Stimulated activated memory B cell treated with anti-CD40 and anti-IgM and Interleukin-4, amounts not matched to agents 10 μg/mL and 1 μg/mL and 100 μg/mL, for 72 hours (primary cell): Measurements from ENCODE around the gene SMTNL2.

Source experiments
- ATAC-seq: fragments of 150-1000 bp; cut with Tn5 transposase; 2 replicates; pipeline ENCODE4 v1.10.0; 2021
- H3K27ac Mint-ChIP-seq: one replicate; pipeline ENCODE4 v1.8.0; 2022; ENCODE audit warnings: mild to moderate bottlenecking, mixed read lengths
- H3K27me3 Mint-ChIP-seq: one replicate; pipeline ENCODE4 v1.8.0; 2022; ENCODE audit warnings: mixed read lengths
- H3K36me3 Mint-ChIP-seq: one replicate; pipeline ENCODE4 v1.8.0; 2022; ENCODE audit warnings: mixed read lengths
- H3K4me1 Mint-ChIP-seq: one replicate; pipeline ENCODE4 v1.8.0; 2022; ENCODE audit warnings: mixed read lengths
- H3K4me3 Mint-ChIP-seq: one replicate; pipeline ENCODE4 v1.8.0; 2022; ENCODE audit warnings: mild to moderate bottlenecking, moderate library complexity, mixed read lengths
- H3K9me3 Mint-ChIP-seq: one replicate; pipeline ENCODE4 v1.8.0; 2022; ENCODE audit warnings: mixed read lengths

The SMTNL2 gene

DNA sequence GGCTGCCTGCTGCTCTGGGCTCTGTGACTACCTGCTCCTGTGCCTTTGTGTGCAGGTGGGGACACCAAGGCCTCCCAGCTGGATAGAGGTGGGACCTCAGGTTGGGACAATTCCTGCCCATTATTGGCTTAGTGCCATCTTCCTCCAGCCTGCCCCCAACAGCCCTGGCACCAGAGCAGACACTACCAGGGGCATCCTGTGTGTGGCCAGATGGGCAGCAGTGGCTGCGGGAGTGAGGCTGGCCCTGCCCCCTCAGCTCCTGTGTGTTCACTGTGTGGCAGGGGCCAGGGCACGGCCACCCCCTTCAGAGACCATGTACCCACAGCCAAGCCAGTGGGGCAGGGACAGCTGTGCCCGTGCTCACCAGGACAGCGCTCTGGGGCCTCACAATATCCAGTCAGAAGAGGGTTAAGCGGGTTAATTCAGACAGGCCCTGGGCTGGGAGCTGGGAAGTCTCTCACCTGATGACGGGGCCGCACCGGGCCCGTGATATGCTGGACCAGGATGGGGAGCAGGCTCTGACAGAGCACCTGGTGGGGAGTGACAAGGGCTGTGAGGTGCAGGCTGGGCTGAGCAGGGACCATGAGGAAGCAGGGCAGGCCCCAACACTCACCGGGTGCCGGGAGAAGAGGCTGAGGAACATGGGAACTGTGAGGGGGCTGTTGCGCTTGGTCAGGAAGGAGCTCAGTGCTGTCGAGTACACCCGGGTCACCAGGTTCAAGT, 42.2 kb upstream of the SMTNL2 start:
- H3K4me1 Mint-ChIP-seq = peaks cover 2% of the 10 kb centered on the region
- no peak overlapping the region for H3K4me3 Mint-ChIP-seq
- no peaks in the 10 kb centered on the region for H3K9me3 Mint-ChIP-seq
- ATAC-seq = no peak
- H3K36me3 Mint-ChIP-seq = peaks cover 66% of the 10 kb centered on the region
- no peaks in the 10 kb centered on the region for H3K27me3 Mint-ChIP-seq
- H3K27ac Mint-ChIP-seq = no peak overlapping the region

DNA sequence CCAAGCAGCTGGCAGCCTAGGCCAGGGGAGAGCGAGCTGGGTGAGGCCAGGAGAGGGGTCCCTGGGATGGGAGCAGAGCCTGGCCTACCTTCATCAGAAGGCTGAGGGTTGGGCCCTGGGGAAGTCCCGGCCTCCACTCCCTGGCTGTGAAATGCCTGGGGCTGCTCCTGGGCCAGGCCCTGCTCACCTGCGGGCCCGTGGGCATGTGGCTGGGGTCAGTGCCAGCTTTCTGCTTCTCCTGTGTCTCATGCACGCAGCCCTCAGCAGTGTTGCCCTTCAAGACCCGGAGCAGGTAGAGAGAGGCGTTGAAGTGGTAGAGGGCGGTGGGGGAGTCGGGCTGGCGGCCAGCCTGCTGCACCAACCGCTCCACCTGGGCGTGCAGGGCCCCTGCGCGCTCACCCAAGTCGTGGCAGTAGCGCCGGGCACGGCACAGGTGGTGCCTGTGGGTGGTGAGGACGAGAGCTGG, 41.6 kb upstream of the SMTNL2 start:
- H3K4me1 Mint-ChIP-seq = no peaks in the 10 kb centered on the region
- no peak overlapping the region for H3K27ac Mint-ChIP-seq
- no peak overlapping the region for H3K4me3 Mint-ChIP-seq
- no peak for ATAC-seq
- H3K27me3 Mint-ChIP-seq = no peaks in the 10 kb centered on the region
- H3K9me3 Mint-ChIP-seq = no peaks in the 10 kb centered on the region
- peaks cover 68% of the 10 kb centered on the region for H3K36me3 Mint-ChIP-seq

DNA sequence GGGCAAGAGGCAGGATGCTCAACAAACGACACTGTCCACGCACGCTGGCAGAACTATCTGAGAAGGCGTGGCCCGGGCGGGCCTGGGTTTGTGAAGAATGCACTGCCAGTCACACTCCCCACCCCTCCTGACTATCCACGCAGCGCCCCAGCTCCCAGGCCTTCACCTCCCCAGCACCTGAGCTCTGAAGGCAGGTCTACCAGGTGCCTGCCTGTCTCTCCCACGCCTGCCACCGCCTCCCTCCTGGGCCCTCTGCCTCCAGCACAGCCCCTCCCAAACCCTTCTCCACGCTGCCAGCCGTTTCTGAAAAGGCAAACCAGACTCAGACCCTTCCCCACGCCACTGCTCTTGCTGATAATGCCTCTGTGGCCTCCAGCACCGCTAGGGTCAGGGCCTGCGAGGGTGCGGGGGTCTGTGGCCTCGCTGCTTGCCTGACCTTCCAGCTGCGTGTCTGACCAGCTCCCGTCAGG, 40.7 kb upstream of the SMTNL2 start:
- H3K4me1 Mint-ChIP-seq = no peaks in the 10 kb centered on the region
- H3K4me3 Mint-ChIP-seq = no peak overlapping the region
- H3K27ac Mint-ChIP-seq = no peak overlapping the region
- H3K9me3 Mint-ChIP-seq = no peaks in the 10 kb centered on the region
- no peak for ATAC-seq
- no peaks in the 10 kb centered on the region for H3K27me3 Mint-ChIP-seq
- H3K36me3 Mint-ChIP-seq = peaks cover 68% of the 10 kb centered on the region

DNA sequence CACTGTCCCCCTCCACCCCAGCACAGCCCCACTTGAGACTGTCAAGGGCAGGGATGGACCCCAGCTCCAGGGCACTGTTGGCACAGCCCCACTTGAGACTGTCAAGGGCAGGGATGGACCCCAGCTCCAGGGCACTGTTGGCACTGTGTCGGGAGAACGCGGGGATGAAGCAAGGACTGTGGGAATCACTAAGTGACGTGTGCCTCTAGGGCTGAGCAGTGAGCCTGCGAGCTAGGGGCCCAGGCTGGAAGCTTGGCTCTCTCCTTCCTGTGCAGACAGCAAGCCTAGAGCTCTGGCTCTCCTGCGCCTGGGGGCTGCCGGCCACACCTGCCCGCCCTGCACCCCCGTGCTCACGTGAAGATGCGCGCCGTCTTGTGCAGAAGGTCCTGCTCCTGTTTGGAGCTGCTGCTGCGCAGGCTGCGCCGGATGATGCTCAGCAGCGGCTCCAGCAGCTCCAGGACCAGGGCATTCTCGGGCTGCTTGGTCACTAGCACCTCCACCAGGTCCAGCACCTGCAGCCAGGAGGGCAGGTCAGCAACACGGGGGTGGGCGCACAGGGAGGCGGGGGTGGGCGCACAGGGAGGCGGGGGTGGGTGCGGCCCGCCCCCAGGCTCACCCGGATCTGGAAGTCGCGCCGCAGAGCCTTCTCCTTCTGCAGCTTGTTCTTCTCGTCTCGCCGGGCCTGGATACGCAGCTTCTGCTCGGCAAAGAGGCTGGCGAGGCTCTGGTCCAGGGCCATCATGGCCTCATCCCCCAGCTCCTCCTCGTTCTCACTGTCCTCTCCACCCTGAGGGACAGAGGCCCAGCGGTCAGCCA, 40.0 kb upstream of the SMTNL2 start:
- H3K4me3 Mint-ChIP-seq = no peak overlapping the region

DNA sequence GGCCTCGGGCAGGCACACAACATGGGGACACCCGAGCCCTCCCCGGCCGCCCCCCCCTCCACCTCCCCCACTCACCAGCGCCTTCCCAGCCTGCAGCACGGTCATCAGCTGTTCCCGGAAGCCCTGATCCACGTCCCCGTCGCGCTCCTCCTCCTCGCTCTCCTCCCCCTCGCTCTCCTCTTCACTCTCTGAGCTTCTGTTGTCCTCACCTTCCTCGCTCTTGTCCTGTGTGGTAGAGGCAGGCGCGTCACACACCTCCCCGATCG, 39.4 kb upstream of the SMTNL2 start:
- Mint-ChIP-seq H3K4me3 (no peak overlapping the region), H3K9me3 (no peaks in the 10 kb centered on the region), H3K4me1 (no peaks in the 10 kb centered on the region), H3K27me3 (no peaks in the 10 kb centered on the region), H3K27ac (no peak overlapping the region), H3K36me3 (peaks cover 70% of the 10 kb centered on the region)
- ATAC-seq = no peak

More for the DNA sequence above, 40.0 kb upstream of the SMTNL2 start:
- no peaks in the 10 kb centered on the region for H3K4me1 Mint-ChIP-seq
- H3K9me3 Mint-ChIP-seq = no peaks in the 10 kb centered on the region
- no peak for ATAC-seq
- H3K27me3 Mint-ChIP-seq = no peaks in the 10 kb centered on the region
- H3K27ac Mint-ChIP-seq = no peak overlapping the region
- peaks cover 71% of the 10 kb centered on the region for H3K36me3 Mint-ChIP-seq

DNA sequence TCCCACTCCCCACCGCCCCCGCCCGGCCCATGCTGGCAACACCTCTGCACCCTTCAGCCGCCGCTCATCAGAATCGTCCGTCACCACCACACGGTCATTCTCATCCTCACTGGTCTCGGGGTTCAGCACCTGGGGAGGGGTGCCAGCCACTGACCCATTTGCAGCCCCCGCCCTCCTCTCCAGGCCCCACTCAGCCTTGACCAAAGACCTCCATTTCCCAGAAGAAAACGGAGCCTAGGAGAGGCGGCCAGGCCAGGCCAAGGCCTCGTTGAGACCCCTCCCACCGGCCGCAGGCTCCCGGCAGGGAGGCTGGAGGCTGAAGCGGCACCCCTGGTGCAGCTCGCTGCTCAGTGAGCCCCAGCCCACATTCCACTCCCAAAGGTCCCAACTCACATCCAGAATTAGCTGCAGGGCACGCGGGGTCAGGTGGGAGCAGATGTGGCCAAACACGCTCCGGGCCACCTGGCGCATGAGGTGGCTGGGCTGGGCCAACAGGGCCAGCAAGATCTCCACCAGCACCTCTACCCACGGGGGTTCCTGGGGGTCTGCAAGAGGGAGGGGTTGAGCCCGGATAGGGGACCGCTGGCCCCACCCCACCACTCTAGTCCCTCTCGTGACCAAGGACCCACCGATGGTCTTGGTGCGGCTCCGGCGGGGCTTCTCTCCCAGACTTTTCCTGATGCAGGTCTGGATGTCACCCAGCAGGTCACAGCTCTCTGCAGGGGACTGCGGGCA, 38.9 kb upstream of the SMTNL2 start:
- no peak overlapping the region for H3K4me3 Mint-ChIP-seq
- no peaks in the 10 kb centered on the region for H3K27me3 Mint-ChIP-seq
- H3K4me1 Mint-ChIP-seq = no peaks in the 10 kb centered on the region
- no peak for ATAC-seq
- H3K9me3 Mint-ChIP-seq = no peaks in the 10 kb centered on the region
- H3K27ac Mint-ChIP-seq = no peak overlapping the region
- H3K36me3 Mint-ChIP-seq = peaks cover 71% of the 10 kb centered on the region

DNA sequence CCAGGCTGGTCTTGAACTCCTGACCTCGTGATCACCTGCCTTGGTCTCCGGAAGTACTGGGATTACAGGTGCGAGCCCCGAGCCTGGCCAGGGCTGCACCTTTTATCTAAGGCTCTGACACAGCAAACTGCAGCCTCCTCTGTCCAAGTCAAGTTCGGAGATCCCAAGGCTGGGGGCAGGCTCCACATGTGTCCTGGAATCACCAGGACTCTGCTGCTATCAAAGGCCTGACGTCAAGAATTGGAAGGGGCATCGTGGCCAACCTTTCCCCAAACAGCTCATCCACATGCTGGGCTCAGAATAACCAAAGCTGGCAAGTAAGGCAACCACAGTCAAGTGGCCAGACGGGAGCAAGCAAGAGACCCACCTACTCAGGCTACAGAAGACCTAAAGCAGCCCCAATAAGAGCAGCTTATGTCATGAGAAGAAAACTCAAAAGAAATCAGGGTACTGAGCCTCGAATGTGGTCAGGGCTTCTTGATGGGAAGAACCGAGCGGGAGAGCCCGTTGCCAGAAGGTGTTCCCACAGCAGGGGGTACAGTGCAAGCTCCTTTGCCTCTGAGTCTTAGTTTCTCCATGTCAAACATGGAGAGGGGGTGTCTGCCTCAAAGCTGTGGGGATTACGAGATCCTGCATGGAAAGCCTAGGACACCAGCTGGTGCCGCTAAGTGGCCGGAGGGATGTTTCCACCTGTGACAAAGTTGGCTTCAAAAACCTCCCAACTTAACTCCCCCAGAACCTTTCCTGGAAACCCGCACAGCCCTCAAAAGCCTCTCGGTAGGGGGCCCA, 37.0 kb upstream of the SMTNL2 start:
- Mint-ChIP-seq H3K9me3 (no peaks in the 10 kb centered on the region), H3K4me1 (no peaks in the 10 kb centered on the region), H3K27ac (no peak overlapping the region), H3K27me3 (no peaks in the 10 kb centered on the region), H3K36me3 (peaks cover 71% of the 10 kb centered on the region), H3K4me3 (no peak overlapping the region)
- no peak for ATAC-seq

DNA sequence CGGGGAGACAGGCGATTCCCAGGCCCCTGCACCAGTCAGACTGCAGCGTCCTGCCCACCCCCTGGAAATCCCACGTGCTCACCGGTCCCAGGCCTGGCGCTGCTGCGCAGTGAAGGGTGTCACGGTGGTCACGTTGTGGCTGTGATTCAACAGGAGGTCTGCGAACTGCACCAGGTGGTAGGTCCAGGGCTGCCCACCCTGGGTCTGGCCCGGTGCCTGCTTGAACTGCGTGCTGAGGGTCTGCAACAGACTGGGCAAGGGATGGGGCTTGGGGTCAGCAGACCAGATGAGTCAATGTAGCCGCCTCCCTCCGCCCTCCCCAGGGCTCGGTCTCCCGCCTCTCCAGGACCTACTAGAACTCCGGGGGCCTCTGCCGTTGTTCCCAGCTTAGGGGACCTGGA, 36.3 kb upstream of the SMTNL2 start:
- Mint-ChIP-seq H3K36me3 (peaks cover 64% of the 10 kb centered on the region), H3K27ac (no peak overlapping the region), H3K4me3 (no peak overlapping the region)

DNA sequence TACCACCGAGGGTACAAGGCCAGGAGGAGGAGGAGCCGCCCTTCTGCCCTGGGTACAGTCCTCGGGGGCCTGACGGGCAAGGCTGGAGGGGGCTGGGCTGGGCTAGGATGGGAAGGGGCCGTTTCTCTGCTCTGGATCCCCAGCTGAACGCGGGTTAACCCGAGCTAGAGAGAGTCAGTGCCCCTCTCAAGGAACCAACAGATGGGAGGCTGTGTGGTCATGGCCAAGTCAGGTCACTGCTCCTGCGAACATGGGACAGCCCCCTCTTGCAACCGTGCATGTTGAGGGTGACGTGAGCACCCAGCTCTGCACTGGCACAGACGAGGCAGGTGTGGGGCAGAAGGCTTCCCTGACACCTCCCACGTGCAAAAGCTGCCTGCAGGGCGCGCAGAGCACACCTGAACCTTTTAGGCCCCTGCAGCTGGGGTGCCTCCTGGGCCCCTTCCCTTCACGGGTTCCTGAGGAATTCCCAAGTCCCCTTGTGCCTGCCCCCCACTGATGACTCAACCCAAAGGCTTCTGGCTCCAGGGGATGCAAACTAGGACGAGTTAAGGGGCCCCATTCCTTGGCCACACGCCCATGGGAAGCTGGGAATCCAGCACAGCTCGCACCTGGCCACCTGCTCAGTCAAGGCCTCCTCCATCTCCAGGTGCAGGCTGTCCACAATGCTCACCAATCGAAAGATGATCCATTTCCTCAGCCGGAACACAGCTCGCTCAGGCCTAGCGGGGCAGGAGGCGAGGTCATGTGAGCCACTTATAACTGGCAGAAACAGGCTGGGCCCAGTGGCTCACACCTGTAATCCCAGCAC, 35.4 kb upstream of the SMTNL2 start:
- Mint-ChIP-seq H3K4me1 (peaks cover 5% of the 10 kb centered on the region), H3K4me3 (no peak overlapping the region), H3K36me3 (peaks cover 58% of the 10 kb centered on the region), H3K27me3 (no peaks in the 10 kb centered on the region), H3K27ac (no peak overlapping the region), H3K9me3 (no peaks in the 10 kb centered on the region)
- no peak for ATAC-seq

More for the DNA sequence above, 36.3 kb upstream of the SMTNL2 start:
- Mint-ChIP-seq H3K27me3 (no peaks in the 10 kb centered on the region), H3K4me1 (no peaks in the 10 kb centered on the region), H3K9me3 (no peaks in the 10 kb centered on the region)
- no peak for ATAC-seq

DNA sequence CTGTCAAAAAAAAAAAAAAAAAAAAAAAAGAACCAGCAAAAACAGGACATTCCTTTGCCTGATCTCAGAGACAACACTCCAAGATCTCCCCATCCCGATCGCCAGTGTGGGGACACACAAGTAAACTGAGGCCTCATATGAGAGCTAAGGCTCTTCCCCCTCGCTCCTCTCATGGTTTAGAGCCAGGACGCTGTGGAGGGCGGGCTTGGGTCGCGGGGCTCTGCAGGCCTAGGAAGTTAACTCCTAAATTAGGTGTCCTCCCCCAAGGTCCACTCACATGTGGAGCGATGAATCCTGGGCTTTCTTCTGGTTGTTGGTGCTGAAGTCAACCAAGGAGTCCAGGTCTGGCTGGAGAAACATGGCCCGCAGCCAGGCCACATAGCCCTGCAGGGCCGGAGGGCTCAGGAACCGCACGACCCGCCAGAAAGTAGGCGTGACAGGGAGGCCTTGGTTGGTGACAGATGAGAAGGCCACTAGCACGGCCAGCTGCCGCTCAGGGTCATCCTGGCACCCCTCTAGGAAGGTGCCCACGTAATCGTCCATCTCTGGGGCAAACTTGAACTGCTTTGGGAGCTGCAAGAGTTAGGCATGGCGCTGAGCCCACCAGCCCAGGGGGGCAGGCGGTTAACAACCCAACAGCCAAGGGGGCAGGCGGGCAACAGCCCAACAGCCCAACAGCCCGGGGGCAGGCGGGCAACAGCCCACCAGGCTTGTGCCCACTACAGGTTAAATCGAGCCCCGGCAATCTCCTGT, 34.4 kb upstream of the SMTNL2 start:
- Mint-ChIP-seq H3K27ac (no peak overlapping the region), H3K27me3 (no peaks in the 10 kb centered on the region), H3K36me3 (peaks cover 53% of the 10 kb centered on the region), H3K9me3 (no peaks in the 10 kb centered on the region), H3K4me1 (peaks cover 16% of the 10 kb centered on the region), H3K4me3 (no peak overlapping the region)
- no peak for ATAC-seq

DNA sequence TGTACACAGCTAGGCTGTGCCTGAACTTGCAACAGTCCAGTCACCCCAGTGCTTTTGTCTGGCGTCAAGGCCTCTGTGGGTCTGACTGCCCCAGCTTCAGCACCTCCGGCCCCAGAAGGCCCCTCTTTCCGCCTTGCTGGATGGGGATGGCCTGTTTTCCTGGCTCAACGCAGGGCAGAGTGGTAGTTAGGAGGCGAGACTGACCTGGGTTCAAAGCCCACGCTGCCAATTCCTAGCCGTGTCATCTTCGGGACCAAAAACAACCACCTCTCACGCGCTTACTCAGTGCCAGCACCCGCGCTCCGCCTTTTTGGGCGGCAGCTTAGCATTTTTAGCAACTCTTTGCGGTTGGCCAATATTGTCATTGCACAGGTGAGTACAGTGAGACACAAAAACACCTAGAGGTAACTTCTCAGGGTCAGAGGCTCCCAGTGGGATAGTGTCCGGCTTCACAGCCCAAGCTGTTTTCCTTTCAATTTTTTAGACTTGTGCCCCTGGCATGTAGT, 33.7 kb upstream of the SMTNL2 start:
- H3K9me3 Mint-ChIP-seq = no peaks in the 10 kb centered on the region
- H3K27me3 Mint-ChIP-seq = no peaks in the 10 kb centered on the region
- H3K4me1 Mint-ChIP-seq = peaks cover 19% of the 10 kb centered on the region
- no peak for ATAC-seq
- no peak overlapping the region for H3K27ac Mint-ChIP-seq
- H3K4me3 Mint-ChIP-seq = no peak overlapping the region
- peaks cover 47% of the 10 kb centered on the region for H3K36me3 Mint-ChIP-seq

DNA sequence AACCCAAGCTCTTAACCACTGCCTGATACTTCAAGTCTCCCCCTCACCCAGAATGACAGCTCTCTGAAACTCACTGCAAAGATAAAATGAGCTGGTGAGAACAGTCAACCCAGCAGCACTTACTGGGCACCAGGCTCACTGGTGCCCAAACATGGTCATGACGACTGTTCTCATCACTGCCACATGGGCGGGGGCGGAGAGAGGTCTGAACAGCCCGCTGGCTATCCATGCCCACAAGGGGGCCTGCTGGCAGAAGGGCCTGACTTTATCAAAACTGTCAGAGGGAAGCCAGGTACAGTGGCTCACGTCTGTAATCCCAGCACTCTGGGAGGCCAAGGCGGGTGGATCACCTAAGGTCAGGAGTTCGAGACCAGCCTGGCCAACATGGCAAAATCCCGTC, 33.2 kb upstream of the SMTNL2 start:
- Mint-ChIP-seq H3K27ac (no peak overlapping the region), H3K9me3 (no peaks in the 10 kb centered on the region), H3K4me3 (no peak overlapping the region), H3K27me3 (no peaks in the 10 kb centered on the region), H3K4me1 (peaks cover 25% of the 10 kb centered on the region), H3K36me3 (peaks cover 43% of the 10 kb centered on the region)
- no peak for ATAC-seq

DNA sequence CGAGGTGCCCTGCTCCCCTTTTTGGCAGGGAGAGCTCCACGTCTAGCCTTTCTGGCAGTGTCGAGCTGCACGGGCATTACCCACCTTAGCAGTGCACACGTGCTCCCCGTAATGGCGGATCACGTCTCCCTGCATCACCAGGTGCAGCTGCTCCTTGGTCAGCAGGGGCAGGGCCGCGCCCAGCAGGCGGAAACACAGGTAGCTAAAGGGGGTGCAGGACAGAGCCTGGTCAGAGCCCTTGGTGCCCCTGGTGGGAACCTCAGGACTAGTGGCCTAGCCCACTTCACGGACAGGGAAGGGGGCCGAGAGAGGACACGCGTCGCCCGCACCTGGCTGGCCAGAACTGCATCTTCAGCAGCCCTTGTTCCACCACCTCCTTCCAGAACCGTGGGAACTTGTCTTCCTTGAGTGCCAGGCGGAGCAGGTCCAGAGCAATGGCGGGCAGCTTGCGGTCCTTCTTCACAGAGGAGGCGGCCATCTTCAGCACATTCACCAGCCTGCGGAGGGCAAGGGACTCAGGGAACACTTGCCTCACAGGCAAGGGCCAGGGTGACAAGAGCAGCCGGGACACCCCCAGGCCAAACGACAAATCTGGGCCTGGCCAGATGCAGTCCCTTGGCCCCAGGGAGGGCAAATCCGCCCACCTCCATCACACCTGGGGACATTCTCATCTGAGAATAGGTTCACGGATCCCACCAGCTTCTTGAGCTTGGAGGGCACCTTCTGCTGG, 32.4 kb upstream of the SMTNL2 start:
- no peak overlapping the region for H3K4me3 Mint-ChIP-seq
- ATAC-seq = no peak
- H3K9me3 Mint-ChIP-seq = no peaks in the 10 kb centered on the region
- H3K27me3 Mint-ChIP-seq = no peaks in the 10 kb centered on the region
- peaks cover 36% of the 10 kb centered on the region for H3K36me3 Mint-ChIP-seq
- peaks cover 32% of the 10 kb centered on the region for H3K4me1 Mint-ChIP-seq
- no peak overlapping the region for H3K27ac Mint-ChIP-seq
